ENCODE data around the gene MRPL36.

DNA sequence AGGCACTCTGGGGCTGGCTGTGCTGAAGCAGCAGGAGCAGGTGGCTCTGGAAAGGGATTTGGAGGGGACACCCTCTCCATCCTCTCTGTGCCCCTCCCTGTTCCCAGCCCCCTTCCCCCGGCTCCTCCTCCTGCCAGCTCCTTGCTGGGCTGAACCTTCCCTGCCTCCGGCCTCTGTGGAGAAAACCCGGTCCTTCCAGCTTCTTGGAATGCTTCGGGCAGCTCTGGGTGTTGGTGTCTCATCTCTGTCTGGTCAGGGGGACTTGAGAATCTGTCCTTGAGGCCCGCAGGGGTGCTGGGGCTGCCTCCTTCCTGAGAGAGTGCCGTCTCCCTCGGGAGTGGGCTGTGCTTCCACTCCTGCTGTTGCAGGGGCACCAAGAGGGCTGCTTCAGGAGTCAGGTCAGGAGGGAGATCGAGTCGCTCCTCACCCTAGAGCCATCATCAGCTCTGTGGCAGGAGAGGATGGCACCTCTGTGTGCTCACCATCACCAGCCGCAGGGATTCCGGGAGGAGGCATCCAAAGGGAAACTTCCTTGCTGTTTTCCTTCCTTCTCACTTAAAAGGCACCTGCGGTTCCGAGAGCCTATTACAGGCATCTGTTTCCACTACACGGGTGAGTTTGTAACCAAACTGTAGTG is 32.2 kb upstream of the MRPL36 start:
- TF ChIP-seq EP300 (IDR thresholded peaks at IDR 0.05) = no peak
- TF ChIP-seq CTCF (IDR thresholded peaks at IDR 0.05) = no peak

Measured in ovary (tissue), 3 donors.